HG03439 (cell line): ENCODE data around the gene BPIFB3.
"Not testable (repeated sequence)": the region's sequence is repeated elsewhere in the genome, so short reads cannot be mapped to it uniquely, and the experiment has no call there.

Source experiments
- ATAC-seq: cut with Tn5 transposase; IDR thresholded peaks from one replicate; pipeline ENCODE4 v1.9.1; 2021; ENCODE audit warnings: mild to moderate bottlenecking, moderate library complexity; ENCODE audit not compliant: unreplicated experiment

BPIFB3 gene

GRCh38 chr20:33027769-33028751 lies 25.6 kb upstream of the BPIFB3 start:
- ATAC-seq, result no peak

- no peak for ATAC-seq
These were observed 24.8 kb upstream of the BPIFB3 start for GRCh38 chr20:33028875-33029274.

GRCh38 chr20:33030076-33030475 lies 23.6 kb upstream of the BPIFB3 start:
- no peak for ATAC-seq

- no peak for ATAC-seq
These were observed 23.1 kb upstream of the BPIFB3 start for GRCh38 chr20:33030569-33030968.

- ATAC-seq, result no peak
These were observed 22.2 kb upstream of the BPIFB3 start, which contains the start of gene BPIFB6 for GRCh38 chr20:33031531-33031930. TSS of gene BPIFB6 (plus strand) at chr20:33031648. CDS start at chr20:33031648, 0 bp downstream.

- ATAC-seq, result no peak
These were observed 21.1 kb upstream of the BPIFB3 start for GRCh38 chr20:33032555-33032954.

- no peak for ATAC-seq
These were observed 20.3 kb upstream of the BPIFB3 start for GRCh38 chr20:33033381-33033780.

GRCh38 chr20:33034115-33034514 lies 19.6 kb upstream of the BPIFB3 start:
- ATAC-seq, result no peak

GRCh38 chr20:33034901-33035492 lies 18.7 kb upstream of the BPIFB3 start:
- ATAC-seq, result no peak

GRCh38 chr20:33037456-33037855 lies 16.2 kb upstream of the BPIFB3 start:
- ATAC-seq, result no peak

GRCh38 chr20:33038243-33038642 lies 15.5 kb upstream of the BPIFB3 start:
- no peak for ATAC-seq

- no peak for ATAC-seq
These were observed 11.3 kb upstream of the BPIFB3 start for GRCh38 chr20:33042430-33042829.

GRCh38 chr20:33042983-33043730 lies 10.5 kb upstream of the BPIFB3 start:
- no peak for ATAC-seq

- ATAC-seq, result no peak
These were observed 9.9 kb upstream of the BPIFB3 start for GRCh38 chr20:33043731-33044181.

GRCh38 chr20:33045129-33045721 lies 8.5 kb upstream of the BPIFB3 start:
- not testable (repeated sequence) for ATAC-seq

GRCh38 chr20:33046412-33046811 lies 7.3 kb upstream of the BPIFB3 start:
- ATAC-seq, result no peak

GRCh38 chr20:33051333-33051732 lies 2.4 kb upstream of the BPIFB3 start:
- no peak for ATAC-seq

GRCh38 chr20:33054381-33054780 lies 678 bp downstream of the BPIFB3 start:
- no peak for ATAC-seq

GRCh38 chr20:33054791-33055190 lies 1.1 kb downstream of the BPIFB3 start:
- ATAC-seq, result no peak

- ATAC-seq, result no peak
These were observed 5.4 kb downstream of the BPIFB3 start for GRCh38 chr20:33059136-33059535.
